Peyer's patch (tissue), 4 donors: ENCODE results near the gene IMMP2L.

ENCODE experiments used
- POLR2A ChIP-seq, 2 donors: fragments of 450-650 bp; IDR thresholded peaks; one replicate each; pipeline ENCODE4 v1.5.1; 2017; ENCODE audit warnings: antibody characterized with exemption in 2 of 2, mild to moderate bottlenecking in 2 of 2, moderate library complexity in 2 of 2
- TF ChIP-seq, protein P1 (sequence below), 6 experiments: fragments of 450-650 bp in 4 of 6; fragments of 200-600 bp in 2 of 6; sonication (generic) in 1 of 6; IDR thresholded peaks; one replicate each; pipeline ENCODE4 v1.5.1; 2017 to 2019; ENCODE audit warnings: antibody characterized with exemption in 6 of 6, mild to moderate bottlenecking in 3 of 6, moderate library complexity in 1 of 6

DNA sequence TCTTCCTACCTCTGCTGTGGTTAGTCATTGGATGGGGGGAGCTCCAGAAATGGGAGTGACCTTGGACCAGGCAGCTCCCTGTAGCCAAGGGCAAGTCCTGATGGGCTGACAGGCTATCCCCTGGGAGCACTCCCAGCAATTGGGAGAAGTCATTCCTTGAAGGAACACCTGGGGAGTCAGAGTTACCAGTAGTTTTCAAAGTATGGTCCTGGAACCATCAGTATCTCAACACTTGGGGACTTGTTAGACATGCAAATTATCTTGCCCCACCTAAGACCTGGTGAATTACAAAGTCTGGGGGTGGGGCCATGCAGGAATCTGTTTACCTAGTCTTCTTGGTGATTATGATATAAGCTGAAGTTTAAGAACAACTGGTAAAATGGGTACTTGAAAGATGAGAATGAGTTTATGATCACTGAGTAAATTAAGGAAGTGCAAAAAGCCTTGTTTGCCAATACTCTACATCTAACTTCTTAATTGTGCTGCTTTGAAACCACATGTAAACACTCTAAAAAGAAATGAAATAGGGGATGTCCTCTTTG is 758.6 kb downstream of the IMMP2L start:
- TF ChIP-seq, protein P1, sequence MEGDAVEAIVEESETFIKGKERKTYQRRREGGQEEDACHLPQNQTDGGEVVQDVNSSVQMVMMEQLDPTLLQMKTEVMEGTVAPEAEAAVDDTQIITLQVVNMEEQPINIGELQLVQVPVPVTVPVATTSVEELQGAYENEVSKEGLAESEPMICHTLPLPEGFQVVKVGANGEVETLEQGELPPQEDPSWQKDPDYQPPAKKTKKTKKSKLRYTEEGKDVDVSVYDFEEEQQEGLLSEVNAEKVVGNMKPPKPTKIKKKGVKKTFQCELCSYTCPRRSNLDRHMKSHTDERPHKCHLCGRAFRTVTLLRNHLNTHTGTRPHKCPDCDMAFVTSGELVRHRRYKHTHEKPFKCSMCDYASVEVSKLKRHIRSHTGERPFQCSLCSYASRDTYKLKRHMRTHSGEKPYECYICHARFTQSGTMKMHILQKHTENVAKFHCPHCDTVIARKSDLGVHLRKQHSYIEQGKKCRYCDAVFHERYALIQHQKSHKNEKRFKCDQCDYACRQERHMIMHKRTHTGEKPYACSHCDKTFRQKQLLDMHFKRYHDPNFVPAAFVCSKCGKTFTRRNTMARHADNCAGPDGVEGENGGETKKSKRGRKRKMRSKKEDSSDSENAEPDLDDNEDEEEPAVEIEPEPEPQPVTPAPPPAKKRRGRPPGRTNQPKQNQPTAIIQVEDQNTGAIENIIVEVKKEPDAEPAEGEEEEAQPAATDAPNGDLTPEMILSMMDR (IDR thresholded peaks at IDR 0.05): no peak
- TF ChIP-seq POLR2A (IDR thresholded peaks at IDR 0.05): no peak
